HCT116 (cell line): ENCODE results near the gene TBC1D32. TPM values are rescaled to one million over a fixed set of nuclear protein-coding genes. Genes with fewer than 3 reads are reported as not detected.

Source experiments
- ATAC-seq: fragments of 200-7000 bp; cut with Tn5 transposase; 2 replicates; pipeline ENCODE4 v1.9.1; 2020; ENCODE audit warnings: mild to moderate bottlenecking, moderate library complexity
- BruUV-seq: library from RNA; stranded (reverse); fragments of 400-500 nt; replicated peaks from 2 replicates; lab custom pipeline; 2021; lab: Mats Ljungman, UMichigan
- CTCF ChIA-PET: fragments of 300-600 bp; sonication (Branson Sonifier 250); formaldehyde crosslinking; loops from one replicate; lab custom pipeline; 2021; ENCODE audit warnings: antibody characterized with exemption; lab: Charles Lee
- POLR2A ChIA-PET: fragments of 300-600, 350-600 bp; sonication (Branson Sonifier 250); formaldehyde crosslinking; loops from one replicate; lab custom pipeline; 2021; ENCODE audit warnings: antibody characterized with exemption; lab: Charles Lee
- RAD21 ChIA-PET, 2 experiments: fragments of 300-600 bp; sonication (Branson Sonifier 250); formaldehyde crosslinking; loops; one replicate each; lab custom pipeline; 2023; ENCODE audit warnings: low total read pairs in 2 of 2; ENCODE audit not compliant: uncharacterized antibody in 2 of 2, unreplicated experiment in 2 of 2, low non-redundant PET in 1 of 2; lab: Charles Lee
- DNase-seq: peaks from one replicate; pipeline ENCODE4 v3.0.0-alpha.2; 2010; ENCODE audit warnings: low read depth, low spot score
- H2AFZ ChIP-seq: fragments of 200-600 bp; shearing (Covaris generic), sonication (generic); 2 replicates; pipeline ENCODE4 v1.6.1; 2017; ENCODE audit warnings: low read depth, mixed run types, mixed read lengths, antibody characterized with exemption, low read length; ENCODE audit not compliant: poor library complexity, severe bottlenecking
- H3K27ac ChIP-seq: 2 replicates; pipeline ENCODE4 v1.5.1; 2012; ENCODE audit warnings: low read depth, low read length
- H3K27me3 ChIP-seq: fragments of 200-600 bp; sonication (generic); 2 replicates; pipeline ENCODE4 v1.6.1; 2016; ENCODE audit warnings: mixed run types, low read length, mixed read lengths; ENCODE audit not compliant: insufficient read depth
- H3K36me3 ChIP-seq, 2 experiments: fragments of 200-500 bp in 1 of 2; fragments of 200-600 bp in 1 of 2; sonication (Bioruptor generic) in 1 of 2; sonication (generic) in 1 of 2; 2 replicates each; pipeline versions ENCODE4 v1.5.1 to v1.6.1; 2014 to 2016; ENCODE audit warnings: low read length in 2 of 2, inconsistent platforms in 1 of 2, mixed read lengths in 1 of 2, mixed run types in 1 of 2; ENCODE audit not compliant: insufficient read depth in 2 of 2, control insufficient read depth in 1 of 2
- H3K4me1 ChIP-seq, 2 experiments: fragments of 200-600 bp in 1 of 2; sonication (generic) in 1 of 2; 2 replicates each; pipeline versions ENCODE4 v1.5.1 to v1.6.1; 2012 to 2017; ENCODE audit warnings: low read length in 2 of 2, inconsistent platforms in 1 of 2, mild to moderate bottlenecking in 1 of 2, mixed read lengths in 1 of 2, mixed run types in 1 of 2, moderate library complexity in 1 of 2; ENCODE audit not compliant: insufficient read depth in 2 of 2, control insufficient read depth in 1 of 2
- H3K4me2 ChIP-seq: fragments of 200-600 bp; sonication (generic); 2 replicates; pipeline ENCODE4 v1.6.1; 2017; ENCODE audit warnings: mixed run types, low read length, mixed read lengths
- H3K4me3 ChIP-seq, 2 experiments: fragments of 200-600 bp in 1 of 2; sonication (generic) in 1 of 2; replicated peaks in 1 of 2; 2 replicates each; pipeline ENCODE4 v1.5.1; 2011 to 2016; ENCODE audit warnings: low read length in 2 of 2, control low read depth in 1 of 2, low read depth in 1 of 2, mild to moderate bottlenecking in 1 of 2, mixed read lengths in 1 of 2, mixed run types in 1 of 2
- H3K79me2 ChIP-seq: fragments of 200-600 bp; sonication (generic); 2 replicates; pipeline ENCODE4 v1.6.1; 2017; ENCODE audit warnings: mild to moderate bottlenecking, mixed run types, low read length, moderate library complexity, mixed read lengths; ENCODE audit not compliant: insufficient read depth
- H3K9ac ChIP-seq: fragments of 200-600 bp; sonication (generic); 2 replicates; pipeline ENCODE4 v1.6.1; 2016; ENCODE audit warnings: low read length, mixed read lengths
- H3K9me2 ChIP-seq: fragments of 200-600 bp; sonication (generic), shearing (Covaris generic); 2 replicates; pipeline ENCODE4 v1.6.1; 2017; ENCODE audit warnings: mixed run types, mild to moderate bottlenecking, moderate library complexity; ENCODE audit not compliant: insufficient read depth
- H3K9me3 ChIP-seq, 2 experiments: fragments of 200-500 bp in 1 of 2; fragments of 200-600 bp in 1 of 2; sonication (Bioruptor generic) in 1 of 2; sonication (generic) in 1 of 2; 2 replicates each; pipeline ENCODE4 v1.6.1; 2014 to 2017; ENCODE audit warnings: low read length in 2 of 2, mixed read lengths in 2 of 2, inconsistent platforms in 1 of 2, low read depth in 1 of 2, mild to moderate bottlenecking in 1 of 2, mixed run types in 1 of 2, moderate library complexity in 1 of 2; ENCODE audit not compliant: control insufficient read depth in 1 of 2, insufficient read depth in 1 of 2
- H4K20me1 ChIP-seq: fragments of 200-600 bp; sonication (generic), shearing (Covaris generic); 2 replicates; pipeline ENCODE4 v1.6.1; 2017; ENCODE audit warnings: mixed run types, mild to moderate bottlenecking, moderate library complexity; ENCODE audit not compliant: insufficient read depth
- CBX3 ChIP-seq: IDR thresholded peaks from 2 replicates; pipeline ENCODE4 v1.6.1; 2012; ENCODE audit warnings: low read depth
- CEBPB ChIP-seq: IDR thresholded peaks from 2 replicates; pipeline ENCODE4 v1.6.1; 2012; ENCODE audit warnings: low read depth
- EGR1 ChIP-seq: IDR thresholded peaks from 2 replicates; pipeline ENCODE4 v1.6.1; 2012; ENCODE audit warnings: low read depth
- ELF1 ChIP-seq: IDR thresholded peaks from 2 replicates; pipeline ENCODE4 v1.6.1; 2012; ENCODE audit warnings: low read depth, borderline replicate concordance
- EZH2 ChIP-seq: fragments of 200-600 bp; sonication (generic); IDR thresholded peaks from 2 replicates; pipeline ENCODE4 v1.6.1; 2017; ENCODE audit warnings: antibody characterized with exemption, mixed run types
- EZH2phosphoT487 ChIP-seq: fragments of 200-600 bp; IDR thresholded peaks from 2 replicates; pipeline ENCODE4 v1.6.1; 2018; ENCODE audit warnings: antibody characterized with exemption, borderline replicate concordance
- FOSL1 ChIP-seq: IDR thresholded peaks from 2 replicates; pipeline ENCODE4 v1.6.1; 2012; ENCODE audit warnings: low read depth
- JUND ChIP-seq: IDR thresholded peaks from 2 replicates; pipeline ENCODE4 v1.6.1; 2012
- POLR2AphosphoS5 ChIP-seq: IDR thresholded peaks from 2 replicates; pipeline ENCODE4 v1.6.1; 2011; ENCODE audit warnings: mild to moderate bottlenecking, low read depth, low read length, moderate library complexity
- SIN3A ChIP-seq: IDR thresholded peaks from 2 replicates; pipeline ENCODE4 v1.6.1; 2012; ENCODE audit warnings: low read depth
- SP1 ChIP-seq: IDR thresholded peaks from 2 replicates; pipeline ENCODE4 v1.6.1; 2012; ENCODE audit warnings: low read depth
- TCF7L2 ChIP-seq: IDR thresholded peaks from 2 replicates; pipeline ENCODE4 v1.7.0; 2011; ENCODE audit warnings: borderline replicate concordance, inconsistent platforms; ENCODE audit not compliant: insufficient read depth, insufficient read length; ENCODE audit errors: extremely low read depth
- YY1 ChIP-seq: IDR thresholded peaks from 2 replicates; pipeline ENCODE4 v1.6.1; 2011; ENCODE audit warnings: low read length, low read depth, moderate library complexity, mild to moderate bottlenecking; ENCODE audit not compliant: insufficient replicate concordance; ENCODE audit errors: extremely low read depth
- ZFX ChIP-seq: fragments of 450-650 bp; IDR thresholded peaks from 2 replicates; pipeline ENCODE4 v1.6.1; 2017
- ZNF274 ChIP-seq: fragments of 200-500 bp; sonication (Bioruptor generic); IDR thresholded peaks from 2 replicates; pipeline ENCODE4 v1.6.1; 2014; ENCODE audit warnings: mild to moderate bottlenecking, low read depth, low read length, inconsistent platforms
- intact Hi-C: fragments of 100-400 bp; cut with micrococcal nuclease; formaldehyde crosslinking; loops from 2 replicates; pipeline ENCODE4 v1.10.0; 2022
- total RNA-seq: library from RNA; stranded (reverse); gene quantifications from one replicate; pipeline ENCODE4 v1.2.1, GENCODE V29; 2021; ENCODE audit not compliant: unreplicated experiment
- TF ChIP-seq, protein P1 (sequence below): IDR thresholded peaks from 2 replicates; pipeline ENCODE4 v1.6.1; 2012; ENCODE audit warnings: low read depth
- TF ChIP-seq, protein P2 (sequence below), 3 experiments: fragments of 200-600 bp in 1 of 3; sonication (generic) in 1 of 3; IDR thresholded peaks in 2 of 3; conservative IDR thresholded peaks in 1 of 3; 2 replicates each; pipeline ENCODE4 v1.5.1; 2012 to 2017; ENCODE audit warnings: low read depth in 2 of 3, low read length in 2 of 3, antibody characterized with exemption in 1 of 3, borderline replicate concordance in 1 of 3, control low read depth in 1 of 3, mild to moderate bottlenecking in 1 of 3, mixed read lengths in 1 of 3, mixed run types in 1 of 3, moderate library complexity in 1 of 3; ENCODE audit not compliant: insufficient read depth in 1 of 3
- TF ChIP-seq, protein P3 (sequence below): IDR thresholded peaks from 2 replicates; pipeline ENCODE4 v1.6.1; 2011; ENCODE audit warnings: mild to moderate bottlenecking, low read length, moderate library complexity; ENCODE audit not compliant: insufficient replicate concordance; ENCODE audit errors: extremely low read depth
- TF ChIP-seq, protein P4 (sequence below): IDR thresholded peaks from 2 replicates; pipeline ENCODE4 v1.6.1; 2012

Gene TBC1D32
- total RNA-seq, 1 experiment from 2014 or later, result 13.8 TPM

DNA sequence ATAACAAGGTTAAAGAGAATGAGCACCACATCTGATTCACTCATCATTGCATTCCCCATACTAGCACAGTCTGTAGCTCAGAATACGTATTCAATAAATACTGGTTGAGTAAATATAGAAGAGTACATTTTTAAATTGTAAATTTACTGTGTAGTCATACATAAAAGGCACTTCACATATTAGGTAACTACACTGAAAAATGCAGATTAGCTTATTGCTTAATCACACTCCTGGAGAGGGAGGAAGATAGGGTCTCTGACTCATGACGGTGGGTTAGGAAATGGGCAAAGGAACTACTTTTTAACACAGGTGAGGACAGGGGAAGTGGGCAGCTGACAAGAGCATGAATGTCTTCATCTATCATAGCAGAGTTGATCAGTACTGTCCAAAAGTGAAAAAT, 133.2 kb downstream of the TBC1D32 start:
- H3K27ac ChIP-seq, result no peak overlapping the region
- ChIA-PET CTCF (no interaction called here), POLR2A (no interaction called here), RAD21 (no interaction called here)
- H3K36me3 ChIP-seq, result no peaks in the 10 kb centered on the region
- TF ChIP-seq, protein P1, sequence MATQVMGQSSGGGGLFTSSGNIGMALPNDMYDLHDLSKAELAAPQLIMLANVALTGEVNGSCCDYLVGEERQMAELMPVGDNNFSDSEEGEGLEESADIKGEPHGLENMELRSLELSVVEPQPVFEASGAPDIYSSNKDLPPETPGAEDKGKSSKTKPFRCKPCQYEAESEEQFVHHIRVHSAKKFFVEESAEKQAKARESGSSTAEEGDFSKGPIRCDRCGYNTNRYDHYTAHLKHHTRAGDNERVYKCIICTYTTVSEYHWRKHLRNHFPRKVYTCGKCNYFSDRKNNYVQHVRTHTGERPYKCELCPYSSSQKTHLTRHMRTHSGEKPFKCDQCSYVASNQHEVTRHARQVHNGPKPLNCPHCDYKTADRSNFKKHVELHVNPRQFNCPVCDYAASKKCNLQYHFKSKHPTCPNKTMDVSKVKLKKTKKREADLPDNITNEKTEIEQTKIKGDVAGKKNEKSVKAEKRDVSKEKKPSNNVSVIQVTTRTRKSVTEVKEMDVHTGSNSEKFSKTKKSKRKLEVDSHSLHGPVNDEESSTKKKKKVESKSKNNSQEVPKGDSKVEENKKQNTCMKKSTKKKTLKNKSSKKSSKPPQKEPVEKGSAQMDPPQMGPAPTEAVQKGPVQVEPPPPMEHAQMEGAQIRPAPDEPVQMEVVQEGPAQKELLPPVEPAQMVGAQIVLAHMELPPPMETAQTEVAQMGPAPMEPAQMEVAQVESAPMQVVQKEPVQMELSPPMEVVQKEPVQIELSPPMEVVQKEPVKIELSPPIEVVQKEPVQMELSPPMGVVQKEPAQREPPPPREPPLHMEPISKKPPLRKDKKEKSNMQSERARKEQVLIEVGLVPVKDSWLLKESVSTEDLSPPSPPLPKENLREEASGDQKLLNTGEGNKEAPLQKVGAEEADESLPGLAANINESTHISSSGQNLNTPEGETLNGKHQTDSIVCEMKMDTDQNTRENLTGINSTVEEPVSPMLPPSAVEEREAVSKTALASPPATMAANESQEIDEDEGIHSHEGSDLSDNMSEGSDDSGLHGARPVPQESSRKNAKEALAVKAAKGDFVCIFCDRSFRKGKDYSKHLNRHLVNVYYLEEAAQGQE, result no peak
- TF ChIP-seq CBX3, result no peak
- TF ChIP-seq ZFX, result no peak
- TF ChIP-seq TCF7L2, result no peak
- TF ChIP-seq, protein P2, sequence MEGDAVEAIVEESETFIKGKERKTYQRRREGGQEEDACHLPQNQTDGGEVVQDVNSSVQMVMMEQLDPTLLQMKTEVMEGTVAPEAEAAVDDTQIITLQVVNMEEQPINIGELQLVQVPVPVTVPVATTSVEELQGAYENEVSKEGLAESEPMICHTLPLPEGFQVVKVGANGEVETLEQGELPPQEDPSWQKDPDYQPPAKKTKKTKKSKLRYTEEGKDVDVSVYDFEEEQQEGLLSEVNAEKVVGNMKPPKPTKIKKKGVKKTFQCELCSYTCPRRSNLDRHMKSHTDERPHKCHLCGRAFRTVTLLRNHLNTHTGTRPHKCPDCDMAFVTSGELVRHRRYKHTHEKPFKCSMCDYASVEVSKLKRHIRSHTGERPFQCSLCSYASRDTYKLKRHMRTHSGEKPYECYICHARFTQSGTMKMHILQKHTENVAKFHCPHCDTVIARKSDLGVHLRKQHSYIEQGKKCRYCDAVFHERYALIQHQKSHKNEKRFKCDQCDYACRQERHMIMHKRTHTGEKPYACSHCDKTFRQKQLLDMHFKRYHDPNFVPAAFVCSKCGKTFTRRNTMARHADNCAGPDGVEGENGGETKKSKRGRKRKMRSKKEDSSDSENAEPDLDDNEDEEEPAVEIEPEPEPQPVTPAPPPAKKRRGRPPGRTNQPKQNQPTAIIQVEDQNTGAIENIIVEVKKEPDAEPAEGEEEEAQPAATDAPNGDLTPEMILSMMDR (IDR thresholded peaks at IDR 0.05 in 2 of 3, conservative IDR thresholded peaks at IDR 0.05 in 1 of 3; ENCODE audit: borderline replicate concordance in 1 of 3, insufficient read depth in 1 of 3, low read depth in 2 of 3, low read length in 2 of 3), result no peak
- no peak for TF ChIP-seq ELF1
- TF ChIP-seq SP1, result no peak
- TF ChIP-seq JUND, result no peak
- no peak for TF ChIP-seq EZH2
- no peak for TF ChIP-seq EZH2phosphoT487
- TF ChIP-seq ZNF274, result no peak
- TF ChIP-seq, protein P3, sequence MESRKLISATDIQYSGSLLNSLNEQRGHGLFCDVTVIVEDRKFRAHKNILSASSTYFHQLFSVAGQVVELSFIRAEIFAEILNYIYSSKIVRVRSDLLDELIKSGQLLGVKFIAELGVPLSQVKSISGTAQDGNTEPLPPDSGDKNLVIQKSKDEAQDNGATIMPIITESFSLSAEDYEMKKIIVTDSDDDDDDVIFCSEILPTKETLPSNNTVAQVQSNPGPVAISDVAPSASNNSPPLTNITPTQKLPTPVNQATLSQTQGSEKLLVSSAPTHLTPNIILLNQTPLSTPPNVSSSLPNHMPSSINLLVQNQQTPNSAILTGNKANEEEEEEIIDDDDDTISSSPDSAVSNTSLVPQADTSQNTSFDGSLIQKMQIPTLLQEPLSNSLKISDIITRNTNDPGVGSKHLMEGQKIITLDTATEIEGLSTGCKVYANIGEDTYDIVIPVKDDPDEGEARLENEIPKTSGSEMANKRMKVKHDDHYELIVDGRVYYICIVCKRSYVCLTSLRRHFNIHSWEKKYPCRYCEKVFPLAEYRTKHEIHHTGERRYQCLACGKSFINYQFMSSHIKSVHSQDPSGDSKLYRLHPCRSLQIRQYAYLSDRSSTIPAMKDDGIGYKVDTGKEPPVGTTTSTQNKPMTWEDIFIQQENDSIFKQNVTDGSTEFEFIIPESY, result no peak
- no peak for TF ChIP-seq FOSL1
- no peak for TF ChIP-seq CEBPB
- TF ChIP-seq POLR2AphosphoS5, result no peak
- no peak for TF ChIP-seq EGR1
- TF ChIP-seq, protein P4, sequence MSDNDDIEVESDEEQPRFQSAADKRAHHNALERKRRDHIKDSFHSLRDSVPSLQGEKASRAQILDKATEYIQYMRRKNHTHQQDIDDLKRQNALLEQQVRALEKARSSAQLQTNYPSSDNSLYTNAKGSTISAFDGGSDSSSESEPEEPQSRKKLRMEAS, result no peak
- TF ChIP-seq YY1, result no peak
- TF ChIP-seq SIN3A, result no peak
- ATAC-seq (no peak), DNase-seq (no peak)
- H3K27me3 ChIP-seq, result no peaks in the 10 kb centered on the region
- no peak overlapping the region for H3K4me3 ChIP-seq
- H4K20me1 ChIP-seq, result no peaks in the 10 kb centered on the region
- no peak overlapping the region for H2AFZ ChIP-seq
- H3K79me2 ChIP-seq, result no peaks in the 10 kb centered on the region
- no peak overlapping the region for H3K4me2 ChIP-seq
- H3K9me3 ChIP-seq, result no peaks in the 10 kb centered on the region
- H3K4me1 ChIP-seq, result no peaks in the 10 kb centered on the region
- no peak overlapping the region for H3K9ac ChIP-seq
- intact Hi-C loops, result no loop called here
- no peaks in the 10 kb centered on the region for H3K9me2 ChIP-seq
- BruUV-seq, result no TSS peak
